Measurements from ENCODE around the gene UBE2G2. TPM values are rescaled to one million over a fixed set of nuclear protein-coding genes. Genes with fewer than 3 reads are reported as not detected.

UBE2G2 gene
- polyA plus RNA-seq, 1 experiment, result 93.2 TPM

GRCh38 chr21:44766818-44767354 is 34.7 kb downstream of the UBE2G2 start:
- H3K4me3 ChIP-seq (ENCODE audit: low read depth, low read length), result no peak overlapping the region
- no peak for TF ChIP-seq CTCF (IDR thresholded peaks at IDR 0.05; ENCODE audit: insufficient read depth, low read depth, low read length)
- DNase-seq (ENCODE audit: low read depth), result no peak
- H3K27me3 ChIP-seq (ENCODE audit: control insufficient read depth, insufficient read depth, low read length), result no peaks in the 10 kb centered on the region
- H3K36me3 ChIP-seq (ENCODE audit: control insufficient read depth, insufficient read depth, low read length), result peaks cover 7% of the 10 kb centered on the region
- ChIA-PET POLR2A (no interaction called here), CTCF (interaction anchor here (1.2 kb wide), 1 partner anchor 12 kb away, joined by 3 read pairs; no protein-coding TSS in a partner anchor)

- no peak for TF ChIP-seq CTCF (IDR thresholded peaks at IDR 0.05; ENCODE audit: insufficient read depth, low read depth, low read length)
- CTCF ChIA-PET, result interaction anchor here (0.7 kb wide), 1 partner anchor 918 kb away, joined by 3 read pairs; no protein-coding TSS in a partner anchor
- no peak for DNase-seq (ENCODE audit: low read depth)
- Histone ChIP-seq H3K36me3 (ENCODE audit: control insufficient read depth, insufficient read depth, low read length) (peaks cover 3% of the 10 kb centered on the region; the same call in 1 of the 2 replicates), H3K27me3 (ENCODE audit: control insufficient read depth, insufficient read depth, low read length) (no peaks in the 10 kb centered on the region), H3K4me3 (ENCODE audit: low read depth, low read length) (no peak overlapping the region)
- POLR2A ChIA-PET, result no interaction called here
Observed at GRCh38 chr21:44766014-44766817, 35.4 kb downstream of the UBE2G2 start.

GRCh38 chr21:44765231-44766013 is 36.2 kb downstream of the UBE2G2 start:
- Histone ChIP-seq H3K36me3 (ENCODE audit: control insufficient read depth, insufficient read depth, low read length) (peaks cover 3% of the 10 kb centered on the region; the same call in 1 of the 2 replicates), H3K27me3 (ENCODE audit: control insufficient read depth, insufficient read depth, low read length) (no peaks in the 10 kb centered on the region), H3K4me3 (ENCODE audit: low read depth, low read length) (no peak overlapping the region)
- no peak for DNase-seq (ENCODE audit: low read depth)
- no peak for TF ChIP-seq CTCF (IDR thresholded peaks at IDR 0.05; ENCODE audit: insufficient read depth, low read depth, low read length)
- POLR2A ChIA-PET, result no interaction called here
- CTCF ChIA-PET, result interaction anchor here (0.7 to 1.3 kb wide), 3 partner anchors 10 to 917 kb away, joined by 3 to 4 read pairs (median 3); no protein-coding TSS in a partner anchor

- Histone ChIP-seq H3K27me3 (ENCODE audit: control insufficient read depth, insufficient read depth, low read length) (no peaks in the 10 kb centered on the region), H3K4me3 (ENCODE audit: low read depth, low read length) (no peak overlapping the region), H3K36me3 (ENCODE audit: control insufficient read depth, insufficient read depth, low read length) (peaks cover 2% of the 10 kb centered on the region; the same call in 1 of the 2 replicates)
- no peak for DNase-seq (ENCODE audit: low read depth)
- TF ChIP-seq CTCF (IDR thresholded peaks at IDR 0.05; ENCODE audit: insufficient read depth, low read depth, low read length), result no peak
- POLR2A ChIA-PET, result no interaction called here
- CTCF ChIA-PET, result interaction anchor here (0.9 to 1.3 kb wide), 3 partner anchors 9 to 144 kb away, joined by 3 to 4 read pairs (median 3); no protein-coding TSS in a partner anchor
Observed at GRCh38 chr21:44764319-44765230, 37.0 kb downstream of the UBE2G2 start.

All from BJ (cell line).